A673 (cell line): ENCODE data around the gene XIRP2.

ENCODE experiments used
- CTCF ChIP-seq: fragments of 300-800, 200-600 bp; sonication (generic); conservative IDR thresholded peaks from 2 replicates; pipeline ENCODE4 v1.5.1; 2017; ENCODE audit warnings: low read depth, mild to moderate bottlenecking, antibody characterized with exemption, low read length, moderate library complexity, mixed read lengths
- EZH2 ChIP-seq: fragments of 200-600 bp; sonication (generic); IDR thresholded peaks from 2 replicates; pipeline ENCODE4 v1.6.1; 2017; ENCODE audit warnings: borderline replicate concordance, low read depth, mild to moderate bottlenecking, mixed read lengths, antibody characterized with exemption, low read length; ENCODE audit not compliant: poor library complexity, severe bottlenecking

DNA sequence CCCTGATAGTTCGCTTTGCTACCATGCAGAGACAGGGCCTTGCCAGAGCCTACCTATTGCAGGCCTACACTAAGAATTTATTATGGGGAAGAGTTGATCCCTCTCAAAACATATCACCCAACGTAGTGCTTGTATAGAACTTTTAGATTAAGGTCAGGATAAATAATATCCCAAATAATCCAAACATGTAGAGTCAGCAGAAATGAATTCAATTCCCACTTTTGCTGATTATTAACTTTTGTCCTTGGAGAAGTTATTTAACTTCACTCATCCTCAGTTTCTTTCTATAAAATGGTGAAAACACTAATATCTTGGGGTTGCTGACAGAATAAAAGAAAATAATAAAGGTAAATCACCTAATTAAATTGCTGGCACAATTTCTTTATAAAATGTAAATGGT lies 294.1 kb downstream of the XIRP2 start:
- TF ChIP-seq CTCF (no peak), EZH2 (no peak)
